ENCODE data around the gene REV3L. TPM values are rescaled to one million over a fixed set of nuclear protein-coding genes. Genes with fewer than 3 reads are reported as not detected.
"Not testable (repeated sequence)": the region's sequence is repeated elsewhere in the genome, so short reads cannot be mapped to it uniquely, and the experiment has no call there.

The REV3L gene
- total and polyA plus RNA-seq, 2 of the 8 experiments (the other 6 are each of a cell fraction or from before 2014, with no cell fraction given) = 2.1 to 6.6 TPM

DNA sequence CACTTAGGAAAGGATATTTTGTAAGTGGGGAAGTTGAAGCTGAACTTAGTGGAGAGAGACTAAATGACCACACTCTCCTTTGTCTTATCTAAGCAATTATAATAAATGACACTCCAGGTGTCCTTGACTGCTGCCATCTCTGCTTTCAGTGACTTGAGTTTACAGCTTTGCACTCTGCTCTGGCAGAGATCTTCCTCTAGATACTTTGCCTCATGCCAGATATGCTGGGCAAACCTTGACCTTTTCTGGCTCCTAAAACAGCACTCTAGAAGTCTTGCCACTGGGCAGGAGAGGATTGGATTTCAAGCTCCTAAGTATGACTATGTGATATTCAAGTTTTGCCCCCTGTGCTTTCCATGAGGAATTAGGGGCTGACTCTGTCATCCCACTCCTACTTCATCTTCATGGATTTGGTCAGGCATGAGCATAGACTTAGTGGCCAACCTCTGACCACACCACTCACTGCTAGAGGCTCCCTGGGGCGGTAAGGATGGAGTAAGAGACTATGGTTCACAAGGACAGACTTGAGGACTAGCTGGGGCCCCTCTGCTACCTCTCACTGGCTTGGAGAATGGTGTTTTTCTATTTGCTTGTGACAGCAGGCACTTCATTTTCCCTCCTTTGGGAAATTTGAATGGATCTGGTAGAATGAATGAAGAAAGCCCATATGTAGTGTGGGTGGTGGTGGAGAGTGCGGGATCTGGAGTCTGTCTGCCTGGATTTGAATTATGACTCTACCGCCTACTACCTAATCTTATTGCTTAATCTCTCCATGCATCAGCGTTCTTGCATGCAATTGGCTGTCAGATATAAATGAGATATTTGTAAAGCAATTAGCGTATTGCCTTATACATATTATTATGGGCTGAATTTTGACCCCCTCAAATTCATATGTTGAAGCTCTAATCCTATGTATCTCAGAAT is 191.4 kb downstream of the REV3L start (continued):
- TF ChIP-seq TEAD4 (IDR thresholded peaks at IDR 0.05; ENCODE audit: low read depth, low read length) (no peak), CBX8 (IDR thresholded peaks at IDR 0.05; ENCODE audit: borderline replicate concordance, low read depth, low read length) (no peak)
- TF ChIP-seq, protein P1, sequence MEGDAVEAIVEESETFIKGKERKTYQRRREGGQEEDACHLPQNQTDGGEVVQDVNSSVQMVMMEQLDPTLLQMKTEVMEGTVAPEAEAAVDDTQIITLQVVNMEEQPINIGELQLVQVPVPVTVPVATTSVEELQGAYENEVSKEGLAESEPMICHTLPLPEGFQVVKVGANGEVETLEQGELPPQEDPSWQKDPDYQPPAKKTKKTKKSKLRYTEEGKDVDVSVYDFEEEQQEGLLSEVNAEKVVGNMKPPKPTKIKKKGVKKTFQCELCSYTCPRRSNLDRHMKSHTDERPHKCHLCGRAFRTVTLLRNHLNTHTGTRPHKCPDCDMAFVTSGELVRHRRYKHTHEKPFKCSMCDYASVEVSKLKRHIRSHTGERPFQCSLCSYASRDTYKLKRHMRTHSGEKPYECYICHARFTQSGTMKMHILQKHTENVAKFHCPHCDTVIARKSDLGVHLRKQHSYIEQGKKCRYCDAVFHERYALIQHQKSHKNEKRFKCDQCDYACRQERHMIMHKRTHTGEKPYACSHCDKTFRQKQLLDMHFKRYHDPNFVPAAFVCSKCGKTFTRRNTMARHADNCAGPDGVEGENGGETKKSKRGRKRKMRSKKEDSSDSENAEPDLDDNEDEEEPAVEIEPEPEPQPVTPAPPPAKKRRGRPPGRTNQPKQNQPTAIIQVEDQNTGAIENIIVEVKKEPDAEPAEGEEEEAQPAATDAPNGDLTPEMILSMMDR (IDR thresholded peaks at IDR 0.05; ENCODE audit: control extremely low read depth in 1 of 3, insufficient read depth in 1 of 3, low read depth in 1 of 3, low read length in 3 of 3) = no peak

DNA sequence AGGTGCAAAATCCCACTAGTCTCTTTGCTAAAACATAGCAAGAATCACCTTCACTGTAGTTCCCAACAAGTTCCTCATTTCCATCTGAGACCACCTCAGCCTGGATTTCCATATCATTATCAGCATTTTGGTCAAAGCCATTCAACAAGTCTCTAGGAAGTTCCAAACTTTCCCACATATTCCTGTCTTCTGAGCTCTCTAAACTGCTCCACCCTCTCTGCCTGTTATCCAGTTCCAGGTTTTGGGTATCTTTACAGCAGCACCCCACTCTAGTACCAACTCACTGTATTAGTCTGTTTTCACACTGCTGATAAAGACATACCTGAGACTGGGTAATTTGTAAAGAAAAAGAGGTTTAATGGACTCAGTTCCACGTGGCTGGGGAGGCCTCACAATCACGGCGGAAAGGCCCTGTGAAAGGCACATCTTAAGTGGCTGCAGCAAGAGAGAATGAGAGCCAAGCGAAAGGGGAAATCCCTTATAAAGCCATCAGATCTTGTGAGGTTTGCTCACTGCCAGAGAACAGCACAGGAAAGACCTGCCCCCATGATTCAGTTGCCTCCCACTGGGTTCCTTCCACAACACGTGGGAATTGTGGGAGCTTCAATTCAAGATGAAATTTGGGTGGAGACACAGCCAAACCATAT is 192.2 kb downstream of the REV3L start:
- H3K23ac ChIP-seq (ENCODE audit: insufficient read length); H2BK20ac ChIP-seq (ENCODE audit: low read length); H3K9ac ChIP-seq (replicated peaks in 1 of 4; ENCODE audit: extremely low read depth in 1 of 4, low read depth in 3 of 4, low read length in 3 of 4); H3K9me3 ChIP-seq (ENCODE audit: insufficient read depth in 2 of 2, low read depth in 1 of 2, low read length in 1 of 2); H4K20me1 ChIP-seq (replicated peaks in 1 of 2; ENCODE audit: control insufficient read depth in 1 of 2, insufficient read depth in 2 of 2, low read length in 2 of 2); H2BK12ac ChIP-seq (ENCODE audit: low read depth, low read length); H3K14ac ChIP-seq (ENCODE audit: insufficient read length); H3K18ac ChIP-seq (ENCODE audit: extremely low read depth, low read length); H3K4me1 ChIP-seq (replicated peaks in 1 of 4; ENCODE audit: control insufficient read depth in 3 of 4, insufficient read depth in 4 of 4, low read length in 3 of 4); H3K4ac ChIP-seq (replicated peaks; ENCODE audit: insufficient read length, low read depth, low read length); H2BK120ac ChIP-seq (replicated peaks; ENCODE audit: low read depth, low read length); H4K8ac ChIP-seq (ENCODE audit: extremely low read depth, insufficient read depth, low read length); H3K56ac ChIP-seq (replicated peaks; ENCODE audit: insufficient read length, low read depth, low read length); H3K4me3 ChIP-seq (ENCODE audit: extremely low read depth in 1 of 4, insufficient read depth in 2 of 4, low read depth in 3 of 4, low read length in 4 of 4); H2BK15ac ChIP-seq (ENCODE audit: low read length); H3K27ac ChIP-seq (ENCODE audit: low read depth, low read length); DNase-seq (ENCODE audit: low read depth in 1 of 2, low spot score in 2 of 2); H3K27me3 ChIP-seq (replicated peaks in 1 of 4; ENCODE audit: control insufficient read depth in 3 of 4, extremely low read depth in 1 of 4, insufficient read depth in 3 of 4, low read length in 3 of 4); H2BK5ac ChIP-seq (ENCODE audit: low read depth, low read length); H4K91ac ChIP-seq (replicated peaks; ENCODE audit: insufficient read length, low read length); H2AK5ac ChIP-seq (ENCODE audit: low read depth, low read length); H3K79me2 ChIP-seq (ENCODE audit: control insufficient read depth in 1 of 2, insufficient read depth in 2 of 2, low read length in 2 of 2); H4K5ac ChIP-seq (ENCODE audit: insufficient read length, low read depth, low read length); CTCF ChIA-PET (ENCODE audit: partially characterized antibody); H3K4me2 ChIP-seq (ENCODE audit: insufficient read depth in 1 of 2, low read depth in 2 of 2, low read length in 2 of 2); H3K79me1 ChIP-seq (ENCODE audit: low read depth, low read length); H3K36me3 ChIP-seq (ENCODE audit: control insufficient read depth in 2 of 4, insufficient read depth in 4 of 4, low read length in 3 of 4); H2AFZ ChIP-seq (ENCODE audit: low read length); FAIRE-seq; H3K23me2 ChIP-seq (ENCODE audit: low read depth, low read length): not testable (repeated sequence)
- 80% methylated on average over 5 of the region's 5 CpGs; no CpG with 5 or more reads in 1 of the 2 experiments for whole genome bisulfite sequencing, 2 experiments (ENCODE audit: extremely low coverage in 1 of 2, insufficient coverage in 1 of 2, insufficient read length in 1 of 2, insufficient replicate concordance in 2 of 2, low coverage in 1 of 2, low lambda C conversion rate in 2 of 2, missing lambda C conversion rate in 1 of 2)
- POLR2A ChIA-PET (ENCODE audit: partially characterized antibody) = interaction anchor here (1.7 kb wide), 1 partner anchor 11 kb away, joined by 4 read pairs; no protein-coding TSS in a partner anchor

Measured in H1 (cell line).